ENCODE measurements around the gene ENTPD2.

DNA sequence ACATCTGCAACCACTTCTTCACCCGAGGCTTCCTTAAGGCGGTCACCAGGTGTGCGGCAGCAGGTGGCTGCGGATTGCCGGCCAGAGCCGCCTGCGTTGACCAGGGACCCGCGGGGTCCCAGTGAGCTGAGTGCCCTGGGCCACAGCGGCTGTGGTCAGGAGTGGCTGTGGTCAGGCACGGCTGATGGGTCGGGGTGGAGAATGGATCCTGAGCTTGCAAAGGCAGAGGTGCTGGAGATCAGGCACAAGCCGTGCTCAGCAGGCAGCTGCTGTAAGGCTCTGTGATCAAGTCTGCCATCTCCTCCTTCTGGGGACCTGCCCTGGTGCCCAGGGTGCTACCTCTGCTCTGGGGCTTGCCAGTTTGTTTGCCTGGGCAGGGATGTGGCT, 25.5 kb upstream of the ENTPD2 start:
- TF ChIP-seq, protein P1, sequence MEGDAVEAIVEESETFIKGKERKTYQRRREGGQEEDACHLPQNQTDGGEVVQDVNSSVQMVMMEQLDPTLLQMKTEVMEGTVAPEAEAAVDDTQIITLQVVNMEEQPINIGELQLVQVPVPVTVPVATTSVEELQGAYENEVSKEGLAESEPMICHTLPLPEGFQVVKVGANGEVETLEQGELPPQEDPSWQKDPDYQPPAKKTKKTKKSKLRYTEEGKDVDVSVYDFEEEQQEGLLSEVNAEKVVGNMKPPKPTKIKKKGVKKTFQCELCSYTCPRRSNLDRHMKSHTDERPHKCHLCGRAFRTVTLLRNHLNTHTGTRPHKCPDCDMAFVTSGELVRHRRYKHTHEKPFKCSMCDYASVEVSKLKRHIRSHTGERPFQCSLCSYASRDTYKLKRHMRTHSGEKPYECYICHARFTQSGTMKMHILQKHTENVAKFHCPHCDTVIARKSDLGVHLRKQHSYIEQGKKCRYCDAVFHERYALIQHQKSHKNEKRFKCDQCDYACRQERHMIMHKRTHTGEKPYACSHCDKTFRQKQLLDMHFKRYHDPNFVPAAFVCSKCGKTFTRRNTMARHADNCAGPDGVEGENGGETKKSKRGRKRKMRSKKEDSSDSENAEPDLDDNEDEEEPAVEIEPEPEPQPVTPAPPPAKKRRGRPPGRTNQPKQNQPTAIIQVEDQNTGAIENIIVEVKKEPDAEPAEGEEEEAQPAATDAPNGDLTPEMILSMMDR (IDR thresholded peaks at IDR 0.05): no peak
- TF ChIP-seq EZH2 (IDR thresholded peaks at IDR 0.05; ENCODE audit: borderline replicate concordance, insufficient read depth, low read depth, low read length, poor library complexity, severe bottlenecking): no peak
